8988T (cell line): Measurements from ENCODE around the gene GNB1L.
A peak's percentile ranks its signal among the peaks of the same experiment; 100 is the strongest.

Experiments used
- DNase-seq: peaks from one replicate; pipeline ENCODE4 v3.0.0; 2011

The GNB1L gene

DNA sequence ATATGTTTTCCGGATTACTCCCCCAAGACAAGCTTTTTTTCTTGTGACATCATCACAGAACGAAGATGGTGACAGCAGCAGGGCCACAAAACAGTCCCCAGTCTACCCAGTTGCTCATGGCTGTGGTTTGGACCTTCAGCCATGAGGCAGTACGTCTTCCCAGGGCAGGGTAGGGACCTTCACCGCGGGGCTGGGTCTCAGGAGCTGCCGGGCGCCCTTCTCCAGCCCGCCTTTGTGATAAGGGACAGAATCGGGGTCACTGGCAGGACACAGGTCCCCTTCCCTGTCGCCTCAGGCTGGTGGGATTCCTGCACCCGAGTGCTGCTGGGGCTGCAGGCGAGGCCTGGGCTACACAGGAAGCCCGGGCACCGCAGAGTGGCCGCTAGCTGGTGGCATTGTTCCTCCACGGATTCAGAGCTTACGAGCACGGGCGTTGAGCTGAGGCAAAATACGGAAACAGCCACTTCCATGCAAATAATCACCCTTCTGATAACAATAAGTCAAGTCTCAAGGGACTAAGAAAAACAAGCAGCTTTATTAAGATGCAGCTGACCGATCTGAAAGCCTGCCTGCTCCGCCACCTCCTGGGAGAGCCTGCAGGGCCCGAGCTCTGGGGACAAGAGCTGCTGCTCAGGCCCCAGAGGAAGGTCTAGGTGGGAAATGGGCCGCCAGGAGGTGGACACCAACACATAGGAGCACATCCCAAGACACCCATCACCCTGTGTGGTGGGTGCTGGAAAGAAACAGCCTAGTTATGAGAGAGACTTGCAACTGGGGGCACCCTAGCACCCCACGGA, 81.8 kb downstream of the GNB1L start:
- DNase-seq: no peak

DNA sequence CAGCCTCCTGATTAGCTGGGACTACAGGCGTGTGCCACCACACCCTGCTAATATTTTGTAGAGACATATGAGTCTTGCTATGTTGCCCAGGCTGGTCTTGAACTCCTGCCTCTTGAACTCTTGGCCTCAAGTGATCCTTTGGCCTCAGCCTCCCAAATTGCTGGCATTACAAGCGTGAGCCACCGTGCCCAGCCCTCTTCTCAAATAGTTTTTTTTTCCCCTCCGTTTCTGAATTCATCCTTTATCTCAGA, 82.3 kb downstream of the GNB1L start:
- DNase-seq: no peak

DNA sequence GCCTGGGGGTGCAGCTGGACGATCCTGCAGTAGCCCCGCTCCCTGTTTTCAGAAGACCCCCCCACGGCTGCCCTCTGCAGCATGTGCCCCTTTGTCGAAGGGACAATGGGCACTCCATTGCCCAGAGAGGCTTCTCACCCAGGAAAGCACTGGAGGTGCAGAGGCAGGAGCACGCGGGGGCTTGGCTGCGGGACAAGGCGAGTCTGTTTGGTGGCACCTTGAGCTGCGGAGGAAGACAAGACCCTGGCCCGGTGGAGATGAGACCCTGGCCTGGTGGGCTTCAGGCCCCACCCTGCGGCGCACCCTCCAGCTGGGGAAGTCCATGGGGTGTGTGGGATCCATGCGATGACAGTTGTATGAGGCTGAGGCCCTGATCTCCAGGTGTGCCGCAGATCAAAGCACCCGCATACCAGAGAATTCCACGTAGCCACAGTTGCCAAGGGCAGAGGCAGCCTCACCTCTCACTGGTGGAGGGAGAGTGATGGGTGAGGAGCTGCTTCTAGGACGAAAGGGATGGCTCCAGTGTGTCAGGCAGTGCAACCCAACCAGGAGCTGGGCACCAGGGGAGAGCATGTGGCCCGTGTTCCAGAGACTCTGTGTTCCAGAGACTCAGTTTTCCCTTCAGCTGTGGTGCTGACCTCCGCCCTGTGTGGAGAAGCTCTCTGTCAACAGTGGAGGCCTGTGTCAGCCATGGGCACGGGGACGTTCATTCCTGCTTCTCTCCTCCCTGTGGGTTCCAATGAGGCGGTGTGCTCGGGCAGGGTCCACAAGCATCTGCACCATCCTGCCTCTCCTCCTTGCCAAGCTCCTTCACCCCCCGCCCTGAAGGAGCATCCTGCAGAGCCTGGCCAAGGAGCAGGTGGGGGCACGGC, 84.1 kb downstream of the GNB1L start:
- DNase-seq: no peak

DNA sequence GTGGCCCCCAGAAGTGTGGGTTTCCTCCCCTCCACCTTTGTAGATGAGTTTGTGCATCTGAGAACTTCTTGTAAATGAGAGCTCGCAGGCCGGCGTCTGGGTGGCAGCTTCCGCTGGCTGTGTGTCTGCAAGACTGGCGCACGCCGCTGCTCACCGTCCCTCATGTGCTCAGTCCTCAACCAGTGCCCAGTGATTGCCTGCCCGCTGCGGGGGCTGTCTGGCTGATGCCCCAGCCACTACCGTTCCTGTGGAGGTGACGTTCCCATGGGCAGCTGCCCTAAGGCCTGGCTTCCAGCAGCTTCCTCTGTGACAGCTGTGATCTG, 85.3 kb downstream of the GNB1L start:
- no peak for DNase-seq

DNA sequence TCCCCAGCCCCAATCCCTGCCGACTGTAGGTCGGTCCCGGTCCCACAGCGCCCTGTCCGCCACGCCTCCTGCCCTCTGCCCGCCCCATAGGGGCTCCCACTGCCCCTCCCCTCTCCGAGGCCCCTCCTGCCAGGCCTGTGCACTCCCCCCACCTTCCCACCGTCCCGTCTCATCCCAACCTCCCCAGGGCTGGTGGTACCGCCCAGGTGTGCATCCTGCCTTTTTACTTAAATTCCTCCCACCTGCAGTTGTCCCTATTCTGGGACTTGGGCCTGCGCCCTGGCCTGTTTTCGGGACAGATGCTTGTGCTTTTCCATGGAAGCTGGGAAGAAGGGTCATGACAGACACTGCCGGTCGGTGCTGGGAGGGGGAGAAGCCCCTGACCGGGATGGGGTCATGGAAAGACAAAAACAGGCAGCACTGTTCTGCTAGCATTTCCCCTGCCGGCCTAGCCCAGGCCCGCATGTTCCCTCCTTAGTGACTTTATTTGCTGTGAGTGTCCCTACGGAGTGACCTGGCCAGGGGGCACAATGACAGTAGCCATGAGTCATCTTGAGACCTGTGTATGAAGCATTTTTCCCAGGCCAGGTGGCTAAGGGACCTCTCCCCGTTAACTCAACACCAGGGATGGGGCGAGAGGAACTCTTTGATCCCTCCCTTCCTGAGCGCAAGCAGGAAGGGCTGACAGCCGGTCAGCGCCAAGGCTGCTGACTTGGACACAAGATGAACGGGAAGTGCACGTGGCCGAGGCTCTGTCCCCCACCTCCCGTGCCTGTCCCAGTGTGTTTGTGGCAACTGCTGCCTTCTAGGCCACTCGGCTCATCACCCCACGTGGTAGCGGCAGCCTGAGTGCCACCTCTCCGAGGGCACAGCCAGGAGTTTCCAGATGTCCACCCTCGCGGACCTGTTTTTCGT, 87.0 kb downstream of the GNB1L start:
- no peak for DNase-seq

DNA sequence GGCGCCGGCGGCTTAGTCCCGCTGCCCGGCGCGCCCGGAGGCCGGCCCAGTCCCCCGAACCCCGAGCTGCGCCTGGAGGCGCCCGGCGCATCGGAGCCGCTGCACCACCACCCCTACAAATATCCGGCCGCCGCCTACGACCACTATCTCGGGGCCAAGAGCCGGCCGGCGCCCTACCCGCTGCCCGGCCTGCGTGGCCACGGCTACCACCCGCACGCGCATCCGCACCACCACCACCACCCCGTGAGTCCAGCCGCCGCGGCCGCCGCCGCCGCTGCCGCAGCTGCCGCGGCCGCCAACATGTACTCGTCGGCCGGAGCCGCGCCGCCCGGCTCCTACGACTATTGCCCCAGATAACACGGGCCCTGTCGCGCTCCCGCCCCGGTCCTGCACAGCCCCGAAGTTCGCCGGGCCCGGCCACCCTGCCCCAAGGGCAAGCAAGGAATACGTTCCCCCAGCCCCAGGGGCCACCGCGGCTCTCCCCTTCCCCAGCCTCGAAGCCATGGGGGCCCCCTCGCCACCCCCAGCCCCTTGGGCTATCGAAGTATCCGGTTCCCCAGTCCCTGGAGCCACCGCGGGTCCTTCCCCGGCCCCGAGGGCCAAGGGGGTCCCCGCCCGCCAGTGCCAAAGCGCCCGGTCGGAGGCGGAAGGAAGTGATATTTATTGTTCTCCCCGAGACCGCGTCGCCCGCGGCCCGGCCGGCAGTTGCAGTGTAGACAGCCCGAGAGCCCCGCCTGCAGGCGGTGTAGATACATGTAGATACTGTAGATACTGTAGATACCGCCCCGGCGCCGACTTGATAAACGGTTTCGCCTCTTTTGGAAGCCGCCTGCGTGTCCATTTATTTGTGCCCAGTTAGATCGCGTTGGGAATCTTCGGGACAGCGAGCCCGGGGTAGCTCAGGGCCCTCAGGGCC, 87.9 kb downstream of the GNB1L start:
- DNase-seq: peak; percentile 70

DNA sequence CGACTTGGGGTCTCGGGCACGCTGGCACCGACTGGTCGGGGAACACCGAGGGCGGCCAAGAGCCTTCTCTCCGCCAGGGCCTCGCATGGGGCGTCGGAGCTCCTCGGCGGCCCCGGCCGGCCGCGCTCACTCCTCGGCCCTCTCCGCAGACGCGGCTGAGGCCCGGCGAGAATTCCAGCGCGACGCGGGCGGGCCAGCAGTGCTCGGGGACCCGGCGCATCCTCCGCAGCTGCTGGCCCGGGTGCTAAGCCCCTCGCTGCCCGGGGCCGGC, 88.5 kb downstream of the GNB1L start:
- no peak for DNase-seq

DNA sequence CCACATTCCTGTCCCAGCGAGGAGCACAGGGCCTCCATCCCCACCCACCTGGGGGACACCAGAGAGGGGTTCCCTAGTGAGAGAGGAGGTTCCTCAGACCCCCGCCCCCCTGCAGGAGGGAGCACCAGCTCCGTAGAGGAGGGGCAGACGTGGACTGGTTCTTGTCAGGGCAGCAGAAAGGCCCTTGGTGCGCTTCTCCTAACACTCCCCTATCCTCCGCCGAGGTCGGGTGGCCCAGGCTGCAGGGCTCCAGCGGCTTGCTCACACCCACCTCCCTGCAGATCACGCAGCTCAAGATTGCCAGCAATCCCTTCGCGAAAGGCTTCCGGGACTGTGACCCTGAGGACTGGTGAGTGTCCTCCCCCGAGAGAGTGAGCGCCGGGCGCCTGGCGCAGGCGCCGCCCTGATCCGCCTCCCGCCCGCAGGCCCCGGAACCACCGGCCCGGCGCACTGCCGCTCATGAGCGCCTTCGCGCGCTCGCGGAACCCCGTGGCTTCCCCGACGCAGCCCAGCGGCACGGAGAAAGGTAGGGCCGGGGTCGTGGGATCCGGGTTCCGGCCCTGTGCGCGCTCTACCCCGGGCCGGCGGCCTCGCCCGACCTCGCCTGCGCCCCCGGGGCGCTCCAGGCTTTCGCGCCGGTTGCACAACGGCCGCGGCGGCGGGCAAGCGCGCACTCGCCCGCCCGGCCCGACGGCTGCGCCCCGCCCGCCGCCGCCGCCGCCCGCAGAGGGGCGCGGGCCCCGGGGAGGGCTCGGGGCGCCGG, 89.0 kb downstream of the GNB1L start:
- no peak for DNase-seq

DNA sequence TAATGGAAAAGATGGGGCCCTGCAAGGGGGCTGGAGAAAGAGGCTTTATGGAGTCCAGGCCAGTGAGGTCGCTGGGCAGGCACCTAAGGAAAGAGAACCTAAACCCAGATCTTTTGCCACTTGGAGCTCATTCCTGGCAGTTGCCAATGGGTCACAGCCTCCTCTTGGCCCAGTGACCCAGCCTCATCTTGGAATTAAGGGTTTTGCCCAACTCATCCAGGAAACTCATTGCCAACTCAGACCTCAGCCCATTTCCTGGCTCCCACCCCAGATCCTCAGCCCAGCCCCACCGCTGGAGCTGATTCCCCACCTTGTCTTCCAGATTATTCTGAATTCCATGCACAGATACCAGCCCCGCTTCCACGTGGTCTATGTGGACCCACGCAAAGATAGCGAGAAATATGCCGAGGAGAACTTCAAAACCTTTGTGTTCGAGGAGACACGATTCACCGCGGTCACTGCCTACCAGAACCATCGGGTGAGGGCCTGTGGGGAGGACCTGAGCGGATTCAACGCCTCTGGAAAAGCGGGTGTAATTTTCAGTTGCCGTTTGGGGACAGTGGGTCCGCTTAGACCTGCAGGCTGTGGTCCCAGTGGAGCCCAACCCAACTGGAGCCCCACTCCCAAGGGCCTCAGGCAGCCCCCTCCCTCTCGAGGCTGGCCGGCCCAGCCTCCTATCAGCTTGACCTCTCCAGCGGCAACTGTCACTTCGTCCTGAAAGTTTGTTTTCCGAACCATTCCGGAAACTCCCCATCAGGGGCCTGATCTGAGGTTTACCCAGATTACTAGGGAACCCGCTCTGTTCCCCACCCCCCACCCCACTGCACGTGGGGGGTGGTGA, 89.8 kb downstream of the GNB1L start:
- no peak for DNase-seq

DNA sequence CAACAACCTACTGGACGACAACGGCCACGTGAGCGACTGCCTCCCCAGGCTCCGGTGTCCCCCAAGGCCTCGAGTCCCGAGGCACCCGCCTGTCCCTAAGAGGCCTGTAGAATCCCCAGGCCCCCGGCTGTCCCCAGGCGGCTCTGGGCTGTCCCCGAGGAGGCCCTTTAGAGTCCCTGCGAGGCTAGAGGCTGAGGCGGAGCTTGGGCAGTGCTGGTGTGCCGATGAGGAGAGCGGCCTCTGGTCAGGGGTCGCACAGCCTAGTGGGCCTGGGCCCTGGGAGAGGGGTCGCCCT, 90.4 kb downstream of the GNB1L start:
- no peak for DNase-seq

DNA sequence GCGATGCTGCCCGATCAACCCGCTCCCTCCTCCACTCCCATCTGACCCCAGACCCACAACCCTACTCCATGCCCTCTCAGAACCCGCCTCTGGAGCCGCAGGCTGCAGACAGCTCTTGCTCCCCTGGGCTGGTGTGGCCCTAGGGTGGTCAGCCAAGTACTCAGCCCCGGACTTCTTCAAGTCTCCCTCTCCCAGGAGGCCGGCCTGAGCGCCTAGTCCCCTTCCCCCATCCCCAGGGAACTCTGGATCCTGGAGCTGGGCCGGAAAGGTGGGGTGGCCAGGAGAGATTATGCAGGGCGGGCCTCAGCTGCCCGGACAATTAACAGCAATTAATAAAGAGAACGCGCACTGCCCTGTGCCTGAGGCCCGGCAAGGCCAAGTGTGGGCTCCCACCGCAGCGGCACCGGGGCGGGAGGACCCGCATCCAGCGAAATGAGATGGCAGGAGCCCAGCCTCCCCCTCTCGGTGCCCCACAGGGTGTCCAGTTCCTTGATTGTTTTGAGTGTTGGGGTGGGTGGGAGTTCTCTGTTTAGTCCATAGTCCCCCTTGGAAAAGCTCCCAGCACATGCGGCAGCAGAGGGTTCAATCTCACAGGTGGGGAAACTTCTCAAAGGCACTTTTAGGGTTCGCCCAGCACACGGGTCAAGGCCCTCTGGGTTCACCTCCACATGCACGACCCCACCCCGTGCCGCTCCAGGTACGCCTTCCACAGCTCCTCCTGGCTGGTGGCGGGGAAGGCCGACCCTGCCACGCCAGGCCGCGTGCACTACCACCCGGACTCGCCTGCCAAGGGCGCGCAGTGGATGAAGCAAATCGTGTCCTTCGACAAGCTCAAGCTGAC, 91.0 kb downstream of the GNB1L start:
- DNase-seq: no peak

DNA sequence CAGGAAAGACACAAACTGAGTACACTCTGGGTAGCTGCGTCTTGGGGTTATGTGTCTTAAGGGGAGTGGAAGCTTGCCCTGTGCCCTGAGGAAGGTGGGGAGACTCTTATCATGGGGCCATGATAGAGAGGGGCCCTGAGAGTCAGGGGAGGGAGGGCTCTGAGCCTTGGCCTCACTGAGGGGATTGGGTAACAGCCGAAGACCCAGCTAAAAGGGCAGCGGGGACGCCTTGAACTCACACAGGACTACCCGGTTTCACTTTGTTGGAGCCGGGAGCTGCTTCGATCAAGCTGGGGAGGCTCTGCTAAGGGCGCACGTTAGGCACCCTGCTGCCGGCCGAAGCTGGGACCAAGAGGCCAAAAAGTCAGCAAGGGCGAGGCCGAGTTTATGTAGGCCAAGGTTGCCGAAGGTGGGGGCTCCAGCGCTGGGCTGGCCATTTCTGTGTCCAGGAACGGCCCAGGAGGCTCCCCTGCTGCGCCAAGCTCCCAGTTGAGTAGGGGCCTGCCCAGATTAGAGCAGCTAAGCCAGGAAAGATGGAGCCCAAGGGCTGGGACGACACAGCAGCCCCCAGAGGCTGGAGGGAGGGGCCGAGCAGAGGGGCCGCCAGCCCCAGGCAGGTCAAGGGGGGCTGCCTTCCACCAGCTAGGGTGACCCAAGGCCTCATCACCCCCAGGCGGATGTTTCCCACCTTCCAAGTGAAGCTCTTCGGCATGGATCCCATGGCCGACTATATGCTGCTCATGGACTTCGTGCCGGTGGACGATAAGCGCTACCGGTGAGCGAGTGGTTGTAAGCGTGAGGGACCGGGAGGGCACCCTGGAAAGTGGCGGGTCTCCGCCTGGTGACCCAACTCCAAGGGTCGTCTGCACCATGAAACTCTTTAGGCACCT, 91.9 kb downstream of the GNB1L start:
- no peak for DNase-seq

DNA sequence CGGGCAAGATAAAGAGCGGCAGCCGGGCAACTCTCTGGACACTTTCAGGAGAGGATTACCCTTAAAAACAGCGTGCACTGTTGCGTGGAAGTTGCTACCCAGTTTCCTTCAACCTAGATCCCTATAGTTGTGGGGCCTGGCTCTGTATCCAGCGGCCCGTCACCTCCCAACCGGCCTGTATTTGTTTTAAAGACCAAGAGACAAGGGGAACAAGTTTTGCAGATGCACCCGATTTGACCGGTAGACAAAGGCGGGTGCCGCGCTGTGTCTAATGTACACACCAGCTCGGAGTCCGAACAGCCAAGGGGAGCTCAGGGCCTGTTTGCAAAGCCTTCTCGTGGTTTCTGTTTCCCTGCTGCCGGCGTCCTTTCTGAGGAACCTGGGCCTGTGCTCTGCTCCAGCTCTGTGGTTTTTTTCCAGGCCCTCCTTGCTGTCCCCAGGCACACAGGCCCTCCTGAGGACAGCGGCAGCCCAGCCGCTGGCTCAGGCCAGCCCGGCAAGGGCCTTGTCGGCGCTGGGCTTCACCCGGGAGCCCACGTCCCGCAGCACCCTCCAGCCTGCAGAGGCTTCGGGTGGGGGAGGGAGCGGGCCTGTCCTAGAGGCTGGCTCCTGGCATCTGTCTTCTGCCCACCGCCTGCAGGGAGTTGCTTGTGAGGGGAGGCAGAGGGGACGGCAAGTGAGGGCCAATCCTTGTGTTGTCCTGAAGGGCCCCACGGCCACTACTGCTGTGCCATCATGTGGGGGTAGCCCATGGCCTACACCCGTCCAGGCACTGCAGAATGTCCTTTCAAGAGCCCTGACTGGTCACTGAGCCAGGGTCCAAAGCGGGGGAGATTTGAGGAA, 92.7 kb downstream of the GNB1L start:
- no peak for DNase-seq

DNA sequence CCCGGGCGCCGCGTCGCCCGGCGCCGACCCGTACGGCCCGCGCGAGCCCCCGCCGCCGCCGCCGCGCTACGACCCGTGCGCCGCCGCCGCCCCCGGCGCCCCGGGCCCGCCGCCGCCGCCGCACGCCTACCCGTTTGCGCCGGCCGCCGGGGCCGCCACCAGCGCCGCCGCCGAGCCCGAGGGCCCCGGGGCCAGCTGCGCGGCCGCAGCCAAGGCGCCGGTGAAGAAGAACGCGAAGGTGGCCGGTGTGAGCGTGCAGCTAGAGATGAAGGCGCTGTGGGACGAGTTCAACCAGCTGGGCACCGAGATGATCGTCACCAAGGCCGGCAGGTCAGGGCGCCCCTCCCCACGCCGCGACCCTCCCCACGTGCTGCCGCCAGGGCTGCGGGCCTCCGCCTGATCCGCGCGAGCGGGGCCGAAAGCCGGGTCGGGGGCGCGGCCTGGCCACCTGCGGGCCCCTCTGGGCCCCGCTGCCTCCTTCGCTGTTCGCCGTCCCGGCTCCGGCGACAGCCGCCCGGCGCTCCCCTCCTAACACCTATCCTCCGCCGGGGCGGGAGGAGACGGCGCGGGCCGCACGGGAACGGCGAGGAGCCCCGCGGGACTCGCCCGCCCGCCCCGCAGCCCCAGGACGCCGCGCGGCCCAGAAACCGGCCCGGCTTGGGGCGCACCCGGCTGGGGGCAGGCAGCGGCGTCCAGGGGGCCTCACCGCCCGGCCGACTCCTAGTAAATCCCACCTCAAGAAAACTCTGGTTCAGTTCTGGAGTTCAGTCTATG, 93.5 kb downstream of the GNB1L start:
- no peak for DNase-seq

DNA sequence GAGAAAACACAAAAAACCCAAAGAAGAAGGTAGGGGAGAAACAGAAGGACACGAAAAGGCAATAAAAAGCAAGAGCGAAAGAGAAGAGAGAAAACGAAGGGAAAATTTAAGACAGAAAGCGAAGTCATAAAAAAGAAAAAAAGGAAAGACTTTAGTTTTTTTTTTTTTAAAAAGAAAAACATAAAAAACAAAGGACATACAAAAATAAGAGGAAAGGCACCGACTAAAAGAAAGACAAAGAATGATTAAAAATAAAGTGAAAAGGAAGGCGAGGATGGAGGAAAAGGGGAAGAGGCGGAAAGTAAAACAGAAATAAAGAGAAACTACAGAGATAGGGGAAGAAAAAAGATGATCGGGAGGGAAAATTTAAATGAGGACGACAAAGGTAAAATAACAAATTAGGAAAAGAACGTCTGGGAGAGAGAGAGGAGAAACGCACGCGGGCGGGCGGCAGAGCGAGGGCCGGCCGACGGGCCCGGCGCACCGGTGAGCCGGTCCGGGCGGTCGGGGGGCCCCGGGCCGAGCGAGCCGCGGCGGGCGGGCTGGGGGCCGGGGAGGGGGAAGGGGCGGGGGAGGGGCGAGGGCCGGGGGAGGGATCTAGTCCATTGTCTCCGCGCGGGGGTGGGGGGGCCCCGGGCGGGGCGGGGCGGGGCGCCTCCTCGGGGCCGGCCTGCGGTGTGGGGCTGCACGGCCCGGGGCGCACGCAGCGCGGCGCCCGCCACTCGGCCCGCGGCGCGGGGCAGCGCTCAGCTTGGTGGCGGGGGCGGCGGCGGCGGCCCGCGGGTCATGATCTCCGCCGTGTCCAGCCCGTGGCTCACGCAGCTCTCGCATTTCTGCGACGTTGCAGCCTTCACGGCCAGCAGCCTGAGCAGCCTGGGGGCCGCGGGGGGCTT, 94.4 kb downstream of the GNB1L start, which contains the start of gene TBX1:
TBX1 (plus strand) TSS at position 721 of the 893 bp plus-strand sequence; CDS start at position 787, 66 bp downstream.
- no peak for DNase-seq

DNA sequence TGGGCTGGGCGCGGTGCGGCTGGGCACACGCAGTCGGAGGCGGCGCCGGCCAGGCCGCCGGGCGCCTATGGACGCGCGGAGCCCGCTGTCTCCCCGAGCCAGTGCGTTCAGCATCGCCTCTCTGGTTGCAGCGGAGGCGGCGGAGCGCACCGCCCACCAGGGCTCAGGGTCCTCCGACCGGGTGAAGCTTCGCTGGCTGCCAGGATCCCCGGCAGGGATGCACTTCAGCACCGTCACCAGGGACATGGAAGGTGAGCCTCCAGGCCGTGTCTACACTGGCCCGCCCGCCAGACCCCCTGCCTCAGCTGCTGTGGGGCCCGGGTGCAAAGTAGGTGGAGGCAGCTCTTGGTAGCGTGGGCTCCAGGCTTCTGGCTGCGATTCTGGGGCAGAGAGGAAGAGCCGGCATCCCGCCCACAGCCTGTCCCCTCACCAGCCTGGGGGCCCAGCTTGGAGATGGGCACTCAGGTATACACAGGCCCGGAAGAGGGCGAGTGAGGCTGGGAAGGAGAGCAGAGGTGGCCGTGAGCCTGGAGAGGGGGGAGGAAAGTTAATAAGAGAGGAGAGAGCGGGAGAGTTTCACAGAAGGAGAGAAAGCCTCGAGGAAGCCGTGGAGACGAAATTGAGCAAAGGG, 95.1 kb downstream of the GNB1L start:
- no peak for DNase-seq
